Ishikawa (cell line): ENCODE data around the gene GLP2R.

ENCODE experiments used
- CEBPB ChIP-seq: IDR thresholded peaks from 2 replicates; pipeline ENCODE4 v1.6.1; 2012
- YY1 ChIP-seq: IDR thresholded peaks from 2 replicates; pipeline ENCODE4 v1.6.1; 2012; ENCODE audit warnings: low read depth
- TF ChIP-seq, protein P1 (sequence below): IDR thresholded peaks from 2 replicates; pipeline ENCODE4 v1.6.1; 2012; ENCODE audit warnings: low read depth, mild to moderate bottlenecking

- no peak for TF ChIP-seq YY1
- TF ChIP-seq CEBPB: no peak
- TF ChIP-seq, protein P1, sequence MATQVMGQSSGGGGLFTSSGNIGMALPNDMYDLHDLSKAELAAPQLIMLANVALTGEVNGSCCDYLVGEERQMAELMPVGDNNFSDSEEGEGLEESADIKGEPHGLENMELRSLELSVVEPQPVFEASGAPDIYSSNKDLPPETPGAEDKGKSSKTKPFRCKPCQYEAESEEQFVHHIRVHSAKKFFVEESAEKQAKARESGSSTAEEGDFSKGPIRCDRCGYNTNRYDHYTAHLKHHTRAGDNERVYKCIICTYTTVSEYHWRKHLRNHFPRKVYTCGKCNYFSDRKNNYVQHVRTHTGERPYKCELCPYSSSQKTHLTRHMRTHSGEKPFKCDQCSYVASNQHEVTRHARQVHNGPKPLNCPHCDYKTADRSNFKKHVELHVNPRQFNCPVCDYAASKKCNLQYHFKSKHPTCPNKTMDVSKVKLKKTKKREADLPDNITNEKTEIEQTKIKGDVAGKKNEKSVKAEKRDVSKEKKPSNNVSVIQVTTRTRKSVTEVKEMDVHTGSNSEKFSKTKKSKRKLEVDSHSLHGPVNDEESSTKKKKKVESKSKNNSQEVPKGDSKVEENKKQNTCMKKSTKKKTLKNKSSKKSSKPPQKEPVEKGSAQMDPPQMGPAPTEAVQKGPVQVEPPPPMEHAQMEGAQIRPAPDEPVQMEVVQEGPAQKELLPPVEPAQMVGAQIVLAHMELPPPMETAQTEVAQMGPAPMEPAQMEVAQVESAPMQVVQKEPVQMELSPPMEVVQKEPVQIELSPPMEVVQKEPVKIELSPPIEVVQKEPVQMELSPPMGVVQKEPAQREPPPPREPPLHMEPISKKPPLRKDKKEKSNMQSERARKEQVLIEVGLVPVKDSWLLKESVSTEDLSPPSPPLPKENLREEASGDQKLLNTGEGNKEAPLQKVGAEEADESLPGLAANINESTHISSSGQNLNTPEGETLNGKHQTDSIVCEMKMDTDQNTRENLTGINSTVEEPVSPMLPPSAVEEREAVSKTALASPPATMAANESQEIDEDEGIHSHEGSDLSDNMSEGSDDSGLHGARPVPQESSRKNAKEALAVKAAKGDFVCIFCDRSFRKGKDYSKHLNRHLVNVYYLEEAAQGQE: no peak
These were observed 15.4 kb upstream of the GLP2R start for GRCh38 chr17:9810100-9810949.
